ENCODE measurements around the gene PDZRN4.

- TF ChIP-seq CTCF (IDR thresholded peaks at IDR 0.05) (no peak), POLR2A (IDR thresholded peaks at IDR 0.05) (no peak)
These were observed 417.6 kb downstream of the PDZRN4 start for GRCh38 chr12:41605545-41606305.

All from adrenal gland (tissue), 5 donors.